H1 (cell line): ENCODE measurements around the gene WDR54. TPM values are rescaled to one million over a fixed set of nuclear protein-coding genes. Genes with fewer than 3 reads are reported as not detected.

ENCODE experiments used
- CTBP2 ChIP-seq: IDR thresholded peaks from 2 replicates; pipeline ENCODE4 v1.7.0; 2011; ENCODE audit warnings: borderline replicate concordance, mild to moderate bottlenecking, moderate library complexity, mixed read lengths, low read length; ENCODE audit not compliant: insufficient read depth, insufficient read length
- EGR1 ChIP-seq: IDR thresholded peaks from 2 replicates; pipeline ENCODE4 v1.6.1; 2011; ENCODE audit warnings: low read depth, low read length, borderline replicate concordance
- GABPA ChIP-seq: IDR thresholded peaks from 2 replicates; pipeline ENCODE4 v1.6.1; 2011; ENCODE audit warnings: mild to moderate bottlenecking, low read length, moderate library complexity, borderline replicate concordance; ENCODE audit not compliant: insufficient read depth
- RBBP5 ChIP-seq: IDR thresholded peaks from 2 replicates; pipeline ENCODE4 v1.7.1; 2012; ENCODE audit warnings: low read depth, mild to moderate bottlenecking, inconsistent platforms, low read length, moderate library complexity, borderline replicate concordance
- RFX5 ChIP-seq: IDR thresholded peaks from 2 replicates; pipeline ENCODE4 v1.6.1; 2011; ENCODE audit warnings: low read depth, low read length, improper control_type of control experiment, borderline replicate concordance
- SP1 ChIP-seq: IDR thresholded peaks from 2 replicates; pipeline ENCODE4 v1.6.1; 2011; ENCODE audit warnings: low read depth, low read length
- TEAD4 ChIP-seq: IDR thresholded peaks from 2 replicates; pipeline ENCODE4 v1.6.1; 2012; ENCODE audit warnings: low read depth, low read length, inconsistent platforms, mixed read lengths
- YY1 ChIP-seq: IDR thresholded peaks from 2 replicates; pipeline ENCODE4 v1.6.1; 2011; ENCODE audit warnings: low read depth, mild to moderate bottlenecking, low read length
- polyA plus RNA-seq, 7 experiments: library from polyadenylated mRNA; depleted of rRNA in 3 of 7; stranded (reverse) in 5 of 7; unstranded in 2 of 7; fragments of >200 nt in 5 of 7; fragments of 200-250 nt in 2 of 7; gene quantifications; 1 replicate in 5 of 7; 2 replicates in 1 of 7; 4 replicates in 1 of 7; pipeline versions ENCODE4 v1.2.1 to v1.2.3, GENCODE V29; 2011 to 2013; ENCODE audit warnings: missing spikeins in 2 of 7, mixed read lengths in 2 of 7
- total RNA-seq: library from RNA; stranded (reverse); fragmentation: NEBNext Ultra II Directional; extraction: Animal tissue kit (Norgen Biotek cat#: 25700); gene quantifications from 2 replicates; pipeline ENCODE4 v1.2.1, GENCODE V29; 2021
- TF ChIP-seq, protein P1 (sequence below): IDR thresholded peaks from 2 replicates; pipeline ENCODE4 v1.6.1; 2011; ENCODE audit warnings: low read depth, mild to moderate bottlenecking, low read length; ENCODE audit not compliant: insufficient read depth
- TF ChIP-seq, protein P2 (sequence below): IDR thresholded peaks from 2 replicates; pipeline ENCODE4 v1.6.1; 2012; ENCODE audit warnings: inconsistent platforms
- TF ChIP-seq, protein P3 (sequence below): IDR thresholded peaks from 2 replicates; pipeline ENCODE4 v1.6.1; 2012; ENCODE audit warnings: inconsistent platforms

The WDR54 gene
- total and polyA plus RNA-seq, 2 of the 8 experiments (the other 6 are each of a cell fraction or from before 2014, with no cell fraction given): 41.6 to 125 TPM

DNA sequence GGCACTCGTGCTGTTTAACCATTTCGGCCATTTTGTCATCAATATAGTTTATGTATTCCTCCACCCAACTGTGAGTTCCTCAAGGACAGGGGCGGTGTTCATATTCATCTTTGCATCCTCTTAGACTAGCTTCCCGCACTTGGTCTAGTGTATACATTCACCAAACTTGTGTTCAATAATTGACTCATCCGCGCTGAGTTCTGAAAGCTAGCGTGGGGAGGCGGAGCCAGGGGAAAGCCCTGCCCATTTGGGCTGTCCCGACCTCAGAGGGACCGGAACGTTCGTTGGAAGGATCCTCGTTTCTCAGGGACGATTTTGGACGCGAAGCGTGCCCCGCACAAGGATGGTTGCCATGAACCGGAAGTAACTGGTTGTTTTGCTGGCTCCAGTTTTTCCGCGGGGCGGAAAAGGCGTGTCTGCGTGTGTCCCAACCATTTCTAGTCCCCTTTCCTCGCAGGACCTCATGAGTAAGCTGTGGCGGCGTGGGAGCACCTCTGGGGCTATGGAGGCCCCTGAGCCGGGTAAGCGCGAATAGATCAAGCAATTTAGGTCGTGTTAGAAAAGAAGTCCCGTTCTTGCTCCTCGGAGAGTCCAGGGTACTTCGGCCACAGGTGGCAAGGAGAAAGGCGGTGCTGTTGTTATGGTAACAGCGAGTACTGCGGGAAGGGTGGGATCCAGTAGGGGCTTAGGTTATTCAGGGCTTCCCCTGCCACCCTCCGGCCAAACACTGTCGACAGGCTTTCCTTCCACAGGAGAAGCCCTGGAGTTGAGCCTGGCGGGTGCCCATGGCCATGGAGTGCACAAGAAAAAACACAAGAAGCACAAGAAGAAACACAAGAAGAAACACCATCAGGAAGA, 33.4 kb downstream of the WDR54 start, which contains the start of gene INO80B (continued):
- TF ChIP-seq, protein P1, sequence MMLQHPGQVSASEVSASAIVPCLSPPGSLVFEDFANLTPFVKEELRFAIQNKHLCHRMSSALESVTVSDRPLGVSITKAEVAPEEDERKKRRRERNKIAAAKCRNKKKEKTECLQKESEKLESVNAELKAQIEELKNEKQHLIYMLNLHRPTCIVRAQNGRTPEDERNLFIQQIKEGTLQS: no peak
- peak; percentile 99 for TF ChIP-seq YY1
- no peak for TF ChIP-seq RFX5
- peak; percentile 92 for TF ChIP-seq SP1
- TF ChIP-seq TEAD4: no peak
- TF ChIP-seq RBBP5: peak; percentile 31; the same call in 1 of the 2 replicates
- TF ChIP-seq, protein P2, sequence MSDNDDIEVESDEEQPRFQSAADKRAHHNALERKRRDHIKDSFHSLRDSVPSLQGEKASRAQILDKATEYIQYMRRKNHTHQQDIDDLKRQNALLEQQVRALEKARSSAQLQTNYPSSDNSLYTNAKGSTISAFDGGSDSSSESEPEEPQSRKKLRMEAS: peak; percentile 82
- TF ChIP-seq, protein P3, sequence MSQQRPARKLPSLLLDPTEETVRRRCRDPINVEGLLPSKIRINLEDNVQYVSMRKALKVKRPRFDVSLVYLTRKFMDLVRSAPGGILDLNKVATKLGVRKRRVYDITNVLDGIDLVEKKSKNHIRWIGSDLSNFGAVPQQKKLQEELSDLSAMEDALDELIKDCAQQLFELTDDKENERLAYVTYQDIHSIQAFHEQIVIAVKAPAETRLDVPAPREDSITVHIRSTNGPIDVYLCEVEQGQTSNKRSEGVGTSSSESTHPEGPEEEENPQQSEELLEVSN: peak; percentile 26; the same call in 1 of the 2 replicates
- TF ChIP-seq EGR1: 0 out of 2 replicates have a peak, but pooled peaks have one; percentile 24
- TF ChIP-seq GABPA: peak; percentile 99
- no peak for TF ChIP-seq CTBP2
